Heart left ventricle (tissue), 16 donors: ENCODE measurements around the gene WDR86. TPM values are rescaled to one million over a fixed set of nuclear protein-coding genes. Genes with fewer than 3 reads are reported as not detected.

ENCODE experiments used
- ATAC-seq, 4 donors: fragments of 200-7000 bp; cut with Tn5 transposase; one replicate each; pipeline ENCODE4 v1.9.1; 2020 to 2022; ENCODE audit warnings: moderate library complexity in 4 of 4, mild to moderate bottlenecking in 3 of 4, moderate number of reproducible peaks in 1 of 4
- DNase-seq, 5 donors: peaks; one replicate each; pipeline ENCODE4 v3.0.0-alpha.2; 2020
- H3K27ac ChIP-seq, 12 donors: fragments of 200-600 bp; sonication (generic) in 4 of 12; one replicate each; pipeline versions ENCODE4 v1.5.0 to v1.8.0; 2016 to 2022; ENCODE audit warnings: mild to moderate bottlenecking in 2 of 12
- H3K27me3 ChIP-seq, 9 donors: fragments of 200-600 bp; sonication (generic) in 2 of 9; one replicate each; pipeline versions ENCODE4 v1.5.1 to v1.8.0; 2016 to 2022; ENCODE audit warnings: mild to moderate bottlenecking in 3 of 9
- H3K36me3 ChIP-seq, 9 donors: fragments of 200-600 bp; sonication (generic) in 2 of 9; one replicate each; pipeline versions ENCODE4 v1.5.0 to v1.8.0; 2018 to 2022; ENCODE audit warnings: mild to moderate bottlenecking in 2 of 9
- H3K4me1 ChIP-seq, 12 donors: fragments of 200-600 bp; sonication (generic) in 4 of 12; one replicate each; pipeline versions ENCODE4 v1.5.0 to v1.8.0; 2016 to 2022; ENCODE audit warnings: mild to moderate bottlenecking in 3 of 12
- H3K4me3 ChIP-seq, 12 donors: fragments of 200-600 bp; sonication (generic) in 4 of 12; one replicate each; pipeline versions ENCODE4 v1.5.0 to v1.8.0; 2017 to 2022; ENCODE audit warnings: mild to moderate bottlenecking in 9 of 12, moderate library complexity in 4 of 12
- H3K9me3 ChIP-seq, 12 donors: fragments of 200-600 bp; sonication (generic) in 4 of 12; one replicate each; pipeline versions ENCODE4 v1.5.0 to v1.8.0; 2016 to 2022; ENCODE audit warnings: mild to moderate bottlenecking in 1 of 12
- POLR2A ChIP-seq, 2 donors: fragments of 450-650 bp; IDR thresholded peaks; one replicate each; pipeline ENCODE4 v1.6.1; 2017; ENCODE audit warnings: antibody characterized with exemption in 2 of 2, mild to moderate bottlenecking in 2 of 2, moderate library complexity in 2 of 2
- WGBS, 4 donors: extraction: QIAGEN DNeasy Blood & Tissue Kit in 2 of 4; methylation state at CpG; one replicate each; pipeline versions ENCODE4 v1.1.5 to v1.1.7; 2013 to 2018; 5-methylcytosine and 5-hydroxymethylcytosine counted together
- intact Hi-C, 10 donors: fragments of 100-400 bp; cut with DNase I; formaldehyde crosslinking; loops; one replicate each; pipeline versions ENCODE4 v1.11.1 to v1.14.2; 2022
- polyA plus RNA-seq, 2 donors: library from polyadenylated mRNA; stranded (reverse); fragments of 200-250 nt; gene quantifications; one replicate each; pipeline ENCODE4 v1.2.3, GENCODE V29; 2013
- total RNA-seq, 9 donors: library from RNA; depleted of rRNA in 2 of 9; stranded (reverse); fragments of >200 nt in 2 of 9; fragmentation: NEBNext Ultra II Directional in 3 of 9; extraction: Animal tissue kit (Norgen Biotek cat#: 25700) in 3 of 9; gene quantifications; one replicate each; pipeline versions ENCODE4 v1.1.0 to v1.2.4, GENCODE V29; 2016 to 2023
- TF ChIP-seq, protein P1 (sequence below), 12 donors: fragments of 200-600 bp; sonication (generic) in 4 of 12; IDR thresholded peaks; one replicate each; pipeline versions ENCODE4 v1.5.0 to v1.8.0; 2018 to 2022; ENCODE audit warnings: antibody characterized with exemption in 12 of 12, mild to moderate bottlenecking in 5 of 12
- donor health status: ischemic (EF 13 %, LVEDD 7.1; RV severe dilation, severe dysfunction).
- donor health status: healthy with polysubstance abuse.
- donor health status: DM: no; HTN: yes; CAD: no.
- donor health status: DM: no; HTN: no; CAD: no.
- donor health status: ischemic (EF 25% LVEDD 6.9; RV normal size, moderate dysfunction).
- donor health status: ischemic (EF 25% LVEDD 5.7; RV mildly dilated, moderate dysfunction).
- donor health status: healthy.
- donor health status: DM: yes; HTN: yes; CAD: no.
- donor health status: ischemic (EF 35%, LVEDD 5.7; RV mildly dilated, moderate dysfunction).
- donor health status: nonischemic (EF 11% LVEDD 7.7; RV severe dilation, severe dysfunction).
- donor health status: DM: yes; HTN: yes; CAD: no.
- donor health status: PGD.
- donor health status: ischemic (EF 29% LVEDD 5.4; RV normal size, mild dysfunction).
- donor health status: nonischemic (EF 23%, LVEDD 6.1; RV moderate dilation, normal function).

The WDR86 gene
- total and polyA plus RNA-seq, 11 donors = 0.37 to 1.7 (median 0.52) TPM; not detected in 5

DNA sequence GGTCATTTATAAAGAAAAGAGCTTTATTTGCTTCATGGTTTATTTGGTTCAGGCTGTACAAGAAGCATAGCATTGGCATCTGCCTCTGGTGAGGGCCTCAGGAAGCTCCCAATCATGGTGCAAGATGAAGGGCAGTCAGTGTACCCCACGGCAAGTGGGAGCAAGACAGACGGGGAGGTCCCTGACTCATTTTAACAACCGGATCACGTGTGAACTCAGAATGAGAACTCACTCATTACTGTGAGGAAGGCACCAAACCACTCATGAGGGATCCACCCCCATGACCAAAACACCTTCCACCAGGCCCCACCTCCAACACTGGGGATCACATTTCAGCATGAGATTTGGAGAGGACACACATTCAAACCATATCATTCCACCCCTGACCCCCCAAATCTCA lies 45.9 kb upstream of the WDR86 start:
- no peak overlapping the region for H3K27ac ChIP-seq
- intact Hi-C loops = loop anchor here in 1 of 10 donors (10.0 kb wide), 1 partner anchor 299 kb away; no protein-coding TSS in a partner anchor
- no peak overlapping the region for H3K4me3 ChIP-seq
- no peak for ATAC-seq
- 93 to 100% (median 96%) methylated on average over 4 of the region's 4 CpGs for WGBS, 4 donors
- no peaks in the 10 kb centered on the region for H3K36me3 ChIP-seq
- no peaks in the 10 kb centered on the region for H3K27me3 ChIP-seq
- no peaks in the 10 kb centered on the region for H3K9me3 ChIP-seq
- peaks cover 3 to 23% (median 17%) of the 10 kb centered on the region in 12 donors for H3K4me1 ChIP-seq
- TF ChIP-seq, protein P1, sequence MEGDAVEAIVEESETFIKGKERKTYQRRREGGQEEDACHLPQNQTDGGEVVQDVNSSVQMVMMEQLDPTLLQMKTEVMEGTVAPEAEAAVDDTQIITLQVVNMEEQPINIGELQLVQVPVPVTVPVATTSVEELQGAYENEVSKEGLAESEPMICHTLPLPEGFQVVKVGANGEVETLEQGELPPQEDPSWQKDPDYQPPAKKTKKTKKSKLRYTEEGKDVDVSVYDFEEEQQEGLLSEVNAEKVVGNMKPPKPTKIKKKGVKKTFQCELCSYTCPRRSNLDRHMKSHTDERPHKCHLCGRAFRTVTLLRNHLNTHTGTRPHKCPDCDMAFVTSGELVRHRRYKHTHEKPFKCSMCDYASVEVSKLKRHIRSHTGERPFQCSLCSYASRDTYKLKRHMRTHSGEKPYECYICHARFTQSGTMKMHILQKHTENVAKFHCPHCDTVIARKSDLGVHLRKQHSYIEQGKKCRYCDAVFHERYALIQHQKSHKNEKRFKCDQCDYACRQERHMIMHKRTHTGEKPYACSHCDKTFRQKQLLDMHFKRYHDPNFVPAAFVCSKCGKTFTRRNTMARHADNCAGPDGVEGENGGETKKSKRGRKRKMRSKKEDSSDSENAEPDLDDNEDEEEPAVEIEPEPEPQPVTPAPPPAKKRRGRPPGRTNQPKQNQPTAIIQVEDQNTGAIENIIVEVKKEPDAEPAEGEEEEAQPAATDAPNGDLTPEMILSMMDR (IDR thresholded peaks at IDR 0.05) = no peak
- TF ChIP-seq POLR2A (IDR thresholded peaks at IDR 0.05) = no peak
- DNase-seq = no peak

DNA sequence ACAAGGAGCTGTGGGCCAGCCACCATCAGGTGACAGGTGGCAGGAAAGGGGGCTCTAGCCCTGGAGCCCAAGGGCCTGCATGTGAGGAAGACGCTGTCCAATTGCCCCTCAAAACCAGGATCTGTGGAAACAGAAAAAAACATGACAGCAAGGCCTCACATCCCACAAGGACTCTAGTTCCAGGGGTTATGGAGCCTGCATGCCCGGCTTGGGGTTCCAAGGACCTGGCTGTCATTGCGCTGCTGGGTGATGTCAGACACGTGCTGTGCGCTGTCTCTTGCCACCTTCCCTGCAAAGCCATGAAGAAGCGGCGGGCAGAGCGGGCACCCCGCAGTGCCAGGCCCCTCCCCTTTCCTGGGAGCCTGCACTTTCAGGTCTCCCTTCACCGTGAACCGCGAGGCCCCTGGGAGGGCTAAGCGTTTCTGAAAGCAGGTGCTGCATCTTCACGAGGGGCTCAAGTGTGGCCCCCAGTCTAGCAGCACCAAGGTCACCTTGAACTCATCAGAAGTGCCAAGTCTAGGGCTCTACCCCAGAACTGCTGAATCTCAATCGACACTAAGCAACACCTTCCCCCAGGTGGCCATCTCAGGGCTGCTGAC lies 45.2 kb upstream of the WDR86 start:
- Histone ChIP-seq H3K27ac (no peak overlapping the region), H3K4me3 (no peak overlapping the region), H3K9me3 (no peaks in the 10 kb centered on the region), H3K36me3 (no peaks in the 10 kb centered on the region), H3K27me3 (no peaks in the 10 kb centered on the region), H3K4me1 (peaks cover 3 to 17% (median 11%) of the 10 kb centered on the region in 12 donors)
- ATAC-seq (no peak), DNase-seq (no peak)
- TF ChIP-seq, protein P1 (IDR thresholded peaks at IDR 0.05) = no peak
- no peak for TF ChIP-seq POLR2A (IDR thresholded peaks at IDR 0.05)
- WGBS, 4 donors = 87 to 95% (median 89%) methylated on average over 8 to 15 of the region's 15 CpGs
- intact Hi-C loops = loop anchor here in 1 of 10 donors (5.0 to 10.0 kb wide), 2 partner anchors 143 to 300 kb away; no protein-coding TSS in a partner anchor

DNA sequence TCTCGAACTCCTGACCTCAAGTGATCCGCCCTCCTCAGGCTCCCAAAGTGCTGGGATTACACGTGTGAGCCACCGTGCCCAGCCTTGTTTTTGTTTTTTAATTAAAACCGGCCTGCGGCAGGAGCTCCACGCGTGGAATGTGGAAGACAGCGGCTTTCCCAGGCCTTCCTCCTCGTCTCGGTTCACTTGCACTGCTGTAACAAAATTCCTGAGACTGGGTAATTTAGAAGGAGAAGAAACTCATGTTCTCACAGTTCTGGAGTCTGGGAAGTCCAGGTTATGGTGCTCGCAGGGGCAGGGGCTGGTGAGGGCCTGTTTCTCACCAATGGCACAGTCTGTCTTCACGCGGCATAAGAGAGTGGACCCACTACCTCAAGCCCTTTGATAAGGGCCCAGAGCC lies 44.5 kb upstream of the WDR86 start:
- WGBS, 4 donors = 91 to 94% (median 93%) methylated on average over 14 of the region's 14 CpGs
- H3K4me3 ChIP-seq = no peak overlapping the region
- no peak for ATAC-seq
- no peaks in the 10 kb centered on the region for H3K9me3 ChIP-seq
- peaks cover 0 to 9% (median 4%) of the 10 kb centered on the region in 12 donors for H3K4me1 ChIP-seq
- no peak overlapping the region for H3K27ac ChIP-seq
- intact Hi-C loops = loop anchor here in 1 of 10 donors (5.0 to 10.0 kb wide), 2 partner anchors 142 to 300 kb away; no protein-coding TSS in a partner anchor
- peak in 1 of 5 donors; percentile 5 for DNase-seq
- H3K27me3 ChIP-seq = no peaks in the 10 kb centered on the region
- H3K36me3 ChIP-seq = no peaks in the 10 kb centered on the region
- TF ChIP-seq POLR2A (IDR thresholded peaks at IDR 0.05) = no peak
- TF ChIP-seq, protein P1 (IDR thresholded peaks at IDR 0.05) = no peak

DNA sequence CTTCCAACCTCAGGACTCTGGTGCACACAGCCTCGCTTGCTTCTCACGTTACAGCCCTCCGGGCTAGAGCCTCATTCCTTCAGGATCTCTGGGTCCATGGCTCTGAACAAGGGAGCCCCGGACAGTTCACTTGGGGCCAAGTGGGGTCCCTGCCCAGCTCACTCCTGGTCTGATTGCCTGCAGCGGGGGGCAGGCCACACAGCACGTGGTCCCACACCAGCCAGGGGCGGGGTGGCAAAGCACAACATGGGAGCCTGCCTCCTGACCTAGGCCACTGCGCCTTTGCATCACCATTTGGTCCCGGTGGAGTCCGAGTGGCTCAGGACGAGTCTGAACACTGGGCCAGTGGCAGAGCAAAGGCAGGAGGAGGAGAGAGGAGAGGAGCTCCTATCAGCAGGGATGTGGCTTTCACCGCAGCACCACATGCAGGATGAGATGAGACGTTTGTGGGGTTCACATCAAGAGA lies 43.5 kb upstream of the WDR86 start:
- 83 to 91% (median 87%) methylated on average over 12 to 13 of the region's 13 CpGs for WGBS, 4 donors
- no peak for TF ChIP-seq POLR2A (IDR thresholded peaks at IDR 0.05)
- TF ChIP-seq, protein P1 (IDR thresholded peaks at IDR 0.05) = no peak
- no peak overlapping the region for H3K4me3 ChIP-seq
- H3K27me3 ChIP-seq = no peaks in the 10 kb centered on the region
- no peak for ATAC-seq
- intact Hi-C loops = loop anchor here in 1 of 10 donors (5.0 to 10.0 kb wide), 2 partner anchors 141 to 301 kb away; no protein-coding TSS in a partner anchor
- H3K4me1 ChIP-seq = peaks cover 0 to 7% (median 0%) of the 10 kb centered on the region in 12 donors
- H3K36me3 ChIP-seq = no peaks in the 10 kb centered on the region
- DNase-seq = no peak
- H3K27ac ChIP-seq = no peak overlapping the region
- H3K9me3 ChIP-seq = no peaks in the 10 kb centered on the region
